NCI-H1436 treated with DMSO at 0.1 percent for 48 hours (cell line): Measurements from ENCODE around the gene LIPH.

Source experiments
- DNase-seq: peaks from one replicate; lab custom pipeline; 2025; lab: John Stamatoyannopoulos, UW

LIPH gene

GRCh38 chr3:185539934-185540333, 12.5 kb downstream of the LIPH start:
- no peak for DNase-seq

- DNase-seq = no peak
Measured at GRCh38 chr3:185537369-185537970, 14.9 kb downstream of the LIPH start.

GRCh38 chr3:185534511-185534910, 17.9 kb downstream of the LIPH start:
- DNase-seq = no peak

GRCh38 chr3:185532901-185533300, 19.5 kb downstream of the LIPH start:
- DNase-seq = no peak

GRCh38 chr3:185530856-185531255, 21.5 kb downstream of the LIPH start:
- no peak for DNase-seq

- no peak for DNase-seq
Measured at GRCh38 chr3:185528532-185528931, 23.9 kb downstream of the LIPH start.

- no peak for DNase-seq
Measured at GRCh38 chr3:185527364-185527763, 25.0 kb downstream of the LIPH start.

GRCh38 chr3:185526349-185526951, 25.9 kb downstream of the LIPH start:
- DNase-seq = no peak

- no peak for DNase-seq
Measured at GRCh38 chr3:185521349-185522138, 30.8 kb downstream of the LIPH start.

- DNase-seq = no peak
Measured at GRCh38 chr3:185519021-185519420, 33.4 kb downstream of the LIPH start.

GRCh38 chr3:185517387-185518130, 34.8 kb downstream of the LIPH start:
- no peak for DNase-seq

GRCh38 chr3:185511711-185512110, 40.7 kb downstream of the LIPH start:
- DNase-seq = no peak

- no peak for DNase-seq
Measured at GRCh38 chr3:185508335-185508991, 43.9 kb downstream of the LIPH start.

GRCh38 chr3:185507883-185508282, 44.5 kb downstream of the LIPH start:
- DNase-seq = no peak

- DNase-seq = no peak
Measured at GRCh38 chr3:185504636-185505035, 47.8 kb downstream of the LIPH start.

- DNase-seq = no peak
Measured at GRCh38 chr3:185503521-185503920, 48.9 kb downstream of the LIPH start.

GRCh38 chr3:185502987-185503386, 49.4 kb downstream of the LIPH start:
- DNase-seq = no peak

GRCh38 chr3:185498503-185499396, 53.6 kb downstream of the LIPH start, which contains the start of gene TMEM41A:
TMEM41A (minus strand) TSS chr3:185499035; CDS start chr3:185498961, 74 bp downstream.
- peak; percentile 62 for DNase-seq

- no peak for DNase-seq
Measured at GRCh38 chr3:185490241-185490640, 62.1 kb downstream of the LIPH start.

- no peak for DNase-seq
Measured at GRCh38 chr3:185489462-185489861, 62.9 kb downstream of the LIPH start.

GRCh38 chr3:185488465-185488864, 63.9 kb downstream of the LIPH start:
- DNase-seq = no peak
